Stimulated activated CD8-positive, alpha-beta memory T cell treated with anti-CD3 and anti-CD28 coated beads, Interleukin-15, amount 100 ng/mL, for 24 hours (primary cell): ENCODE data around the gene SP9.

Experiments
- DNase-seq: peaks from one replicate; pipeline ENCODE4 v3.0.0-alpha.2; 2020; ENCODE audit warnings: low read depth

The SP9 gene

DNA sequence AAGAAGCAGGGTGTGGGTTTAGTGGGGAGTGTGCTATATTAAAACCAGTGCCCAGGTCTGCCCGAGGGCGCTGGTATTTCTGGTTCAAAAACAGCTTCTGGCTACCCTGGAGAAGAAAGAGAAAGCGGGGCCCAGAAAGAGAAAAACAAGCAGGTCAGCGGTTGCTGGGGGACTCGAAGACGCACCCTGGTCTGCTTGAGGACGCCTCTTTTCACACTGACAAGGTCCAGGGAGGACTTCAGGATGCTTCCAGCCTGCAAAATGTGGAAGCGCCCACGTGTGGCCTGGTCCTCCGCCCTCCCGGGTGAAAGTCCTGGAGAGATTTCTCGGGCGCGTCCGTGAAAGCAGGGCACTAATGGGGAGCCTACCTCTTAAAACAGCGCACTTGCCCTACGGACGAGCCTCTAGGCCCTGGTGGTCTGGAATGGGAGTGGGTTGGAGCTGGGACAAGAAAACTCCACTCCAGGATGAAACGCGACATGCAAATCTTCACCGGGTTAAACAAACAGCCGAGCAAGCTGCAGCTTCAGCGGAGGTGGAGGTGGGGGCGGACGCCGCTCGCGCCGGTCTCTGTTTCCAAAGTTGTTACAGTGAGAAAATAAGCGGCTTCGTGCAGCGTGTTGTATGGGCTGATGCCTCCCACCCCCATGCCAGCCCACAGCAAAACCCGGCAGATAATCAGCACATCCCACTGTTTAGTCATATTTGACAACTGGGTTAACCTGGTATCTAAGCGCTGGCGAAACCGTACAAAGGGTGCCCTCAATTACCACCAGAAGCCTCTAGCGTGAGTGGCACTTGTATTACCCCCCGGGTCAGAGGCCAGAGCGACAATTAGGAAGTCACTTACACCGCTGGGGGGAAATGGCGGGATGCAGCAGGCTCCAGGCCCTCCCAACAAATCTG, 1.1 kb upstream of the SP9 start:
- DNase-seq, result no peak

DNA sequence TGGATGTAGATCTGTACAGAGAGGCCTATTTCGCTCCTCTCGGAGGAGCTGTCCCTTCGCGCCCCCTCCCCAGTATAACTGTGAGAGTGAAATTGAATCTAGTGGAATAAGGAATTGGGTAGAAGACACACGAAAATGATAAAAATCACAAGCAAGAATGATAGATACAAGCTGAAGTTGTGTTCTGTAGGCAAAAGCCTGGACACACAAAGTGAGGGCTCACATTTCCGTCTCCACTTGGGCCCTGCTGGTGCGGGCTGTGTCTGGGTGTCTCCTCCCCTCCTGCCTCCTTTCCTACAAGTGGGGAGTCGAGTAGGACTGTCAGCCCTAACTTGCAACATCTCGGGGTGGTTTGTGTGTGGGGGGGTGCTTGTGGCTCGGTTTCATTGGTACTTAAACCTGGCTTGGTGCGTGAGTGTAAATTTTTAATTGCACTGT, 457 bp upstream of the SP9 start:
- DNase-seq, result no peak

DNA sequence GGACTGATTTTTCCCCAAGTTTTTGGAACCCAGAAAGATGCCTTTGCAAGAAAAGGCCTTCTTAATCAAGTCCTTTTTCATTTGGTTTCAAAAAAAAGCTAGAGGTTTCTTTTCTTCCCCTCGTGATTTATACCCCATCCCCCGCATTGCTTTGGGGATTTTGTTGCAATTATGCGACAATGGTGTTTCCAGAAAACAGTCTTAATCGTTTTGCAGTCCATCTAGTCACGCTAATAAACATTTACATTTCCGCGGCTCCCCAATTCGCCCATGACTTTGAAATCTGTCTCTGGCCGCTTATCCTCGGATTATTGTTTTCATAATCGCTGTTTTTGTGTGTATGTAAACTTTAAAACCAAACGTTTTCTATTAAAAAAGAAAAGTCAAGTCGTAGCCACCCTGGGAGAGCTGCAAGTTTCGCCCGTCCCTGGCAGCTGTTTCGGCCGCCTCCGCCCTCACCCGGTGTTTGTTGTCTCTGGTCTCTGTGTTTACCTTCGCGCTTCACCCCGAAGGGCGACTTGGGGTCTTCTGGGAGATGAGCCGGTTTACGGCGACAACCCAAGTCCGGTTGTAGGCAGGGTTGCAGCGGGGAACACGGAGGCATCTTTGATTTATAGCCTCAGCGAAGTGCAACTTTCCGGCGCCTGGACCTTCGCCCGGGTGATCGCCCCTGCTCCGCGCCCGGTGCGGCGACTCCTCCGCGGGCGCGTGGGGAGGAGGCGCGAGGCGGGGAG, 667 bp downstream of the SP9 start:
- no peak for DNase-seq

DNA sequence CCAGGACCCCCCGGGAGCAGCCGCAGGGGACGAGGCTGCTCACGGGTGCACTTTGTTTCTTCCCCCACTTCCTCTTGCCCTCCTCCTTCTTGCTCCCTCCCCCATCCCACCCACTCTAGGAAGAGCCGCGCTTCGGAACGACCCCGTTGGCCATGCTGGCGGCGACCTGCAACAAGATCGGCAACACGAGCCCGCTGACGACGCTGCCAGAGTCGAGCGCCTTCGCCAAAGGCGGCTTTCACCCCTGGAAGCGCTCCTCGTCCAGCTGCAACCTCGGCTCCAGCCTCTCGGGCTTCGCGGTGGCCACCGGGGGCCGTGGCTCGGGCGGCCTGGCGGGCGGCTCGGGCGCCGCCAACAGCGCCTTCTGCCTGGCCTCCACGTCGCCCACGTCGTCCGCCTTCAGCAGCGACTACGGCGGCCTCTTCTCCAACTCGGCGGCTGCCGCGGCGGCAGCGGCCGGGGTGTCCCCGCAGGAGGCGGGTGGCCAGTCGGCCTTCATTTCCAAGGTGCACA, 1.3 kb downstream of the SP9 start:
- DNase-seq, result no peak

DNA sequence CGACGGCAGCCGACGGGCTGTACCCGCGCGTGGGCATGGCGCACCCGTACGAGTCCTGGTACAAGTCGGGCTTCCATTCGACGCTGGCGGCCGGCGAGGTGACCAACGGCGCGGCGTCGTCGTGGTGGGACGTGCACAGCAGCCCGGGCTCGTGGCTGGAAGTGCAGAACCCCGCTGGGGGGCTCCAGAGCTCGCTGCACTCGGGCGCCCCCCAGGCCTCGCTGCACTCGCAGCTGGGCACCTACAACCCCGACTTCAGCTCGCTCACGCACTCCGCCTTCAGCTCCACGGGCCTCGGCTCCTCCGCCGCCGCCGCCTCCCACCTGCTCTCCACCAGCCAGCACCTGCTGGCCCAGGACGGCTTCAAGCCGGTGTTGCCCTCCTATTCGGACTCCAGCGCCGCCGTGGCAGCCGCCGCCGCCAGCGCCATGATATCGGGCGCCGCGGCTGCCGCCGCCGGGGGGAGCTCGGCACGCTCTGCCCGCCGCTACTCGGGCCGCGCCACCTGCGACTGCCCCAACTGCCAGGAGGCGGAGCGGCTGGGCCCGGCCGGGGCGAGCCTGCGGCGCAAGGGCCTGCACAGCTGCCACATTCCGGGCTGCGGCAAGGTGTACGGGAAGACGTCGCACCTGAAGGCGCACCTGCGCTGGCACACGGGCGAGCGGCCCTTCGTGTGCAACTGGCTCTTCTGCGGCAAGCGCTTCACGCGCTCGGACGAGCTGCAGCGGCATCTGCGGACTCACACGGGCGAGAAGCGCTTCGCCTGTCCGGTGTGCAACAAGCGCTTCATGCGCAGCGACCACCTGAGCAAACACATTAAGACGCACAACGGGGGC, 2.0 kb downstream of the SP9 start:
- DNase-seq, result no peak

DNA sequence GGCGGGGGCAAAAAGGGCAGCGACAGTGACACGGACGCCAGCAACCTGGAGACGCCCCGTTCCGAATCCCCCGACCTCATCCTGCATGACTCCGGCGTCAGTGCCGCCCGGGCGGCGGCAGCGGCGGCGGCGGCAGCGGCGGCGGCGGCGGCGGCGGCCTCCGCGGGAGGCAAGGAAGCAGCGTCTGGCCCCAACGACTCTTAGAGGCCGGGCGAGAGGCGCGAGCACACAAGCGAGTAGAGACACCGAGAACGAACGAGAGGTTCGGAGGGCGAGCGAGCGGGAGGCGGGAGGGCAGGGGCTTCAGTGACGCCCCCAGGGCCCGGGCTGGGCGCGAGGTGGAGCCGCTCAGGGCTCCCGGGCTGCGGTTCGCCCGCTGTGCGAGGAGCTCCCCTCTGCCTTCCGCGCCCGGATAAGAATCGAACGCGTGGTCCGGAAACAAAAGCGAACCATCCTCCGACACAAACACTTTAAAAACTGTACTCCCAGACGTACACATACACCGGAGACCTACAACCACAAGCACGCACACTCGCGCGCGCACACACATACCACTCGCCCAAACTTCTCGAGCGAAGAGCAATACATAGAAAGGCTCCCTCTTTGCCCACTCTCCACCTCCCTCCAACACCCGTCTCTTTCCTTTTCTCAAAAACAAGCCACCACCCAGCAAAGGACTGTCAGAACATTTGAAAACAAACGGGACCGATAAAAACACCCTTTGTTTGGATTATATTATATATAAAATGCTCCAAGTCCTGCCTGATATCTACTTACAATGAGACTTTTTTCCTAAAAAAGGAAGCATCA, 2.8 kb downstream of the SP9 start:
- no peak for DNase-seq

DNA sequence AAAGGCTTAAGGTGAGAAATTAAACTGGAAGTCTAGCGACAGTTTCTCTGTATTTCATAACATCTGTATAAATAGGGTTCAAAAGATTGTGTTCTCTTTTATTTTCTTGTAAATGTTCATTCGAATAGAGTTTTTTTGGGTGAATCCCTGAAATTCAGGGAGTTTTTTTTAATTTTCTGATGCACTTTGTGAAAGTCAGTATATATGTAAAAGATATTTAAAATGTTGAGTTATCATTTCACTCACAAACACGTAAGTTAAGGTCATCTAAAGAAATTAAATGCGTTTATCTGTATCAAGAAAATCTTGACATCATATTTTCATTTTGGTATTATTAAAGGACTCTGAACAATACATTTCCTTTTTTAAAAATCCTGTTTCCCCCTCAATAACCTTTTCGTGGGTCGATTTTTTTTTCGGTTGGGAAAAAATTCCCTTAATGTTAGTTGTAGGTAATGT, 3.4 kb downstream of the SP9 start:
- no peak for DNase-seq

DNA sequence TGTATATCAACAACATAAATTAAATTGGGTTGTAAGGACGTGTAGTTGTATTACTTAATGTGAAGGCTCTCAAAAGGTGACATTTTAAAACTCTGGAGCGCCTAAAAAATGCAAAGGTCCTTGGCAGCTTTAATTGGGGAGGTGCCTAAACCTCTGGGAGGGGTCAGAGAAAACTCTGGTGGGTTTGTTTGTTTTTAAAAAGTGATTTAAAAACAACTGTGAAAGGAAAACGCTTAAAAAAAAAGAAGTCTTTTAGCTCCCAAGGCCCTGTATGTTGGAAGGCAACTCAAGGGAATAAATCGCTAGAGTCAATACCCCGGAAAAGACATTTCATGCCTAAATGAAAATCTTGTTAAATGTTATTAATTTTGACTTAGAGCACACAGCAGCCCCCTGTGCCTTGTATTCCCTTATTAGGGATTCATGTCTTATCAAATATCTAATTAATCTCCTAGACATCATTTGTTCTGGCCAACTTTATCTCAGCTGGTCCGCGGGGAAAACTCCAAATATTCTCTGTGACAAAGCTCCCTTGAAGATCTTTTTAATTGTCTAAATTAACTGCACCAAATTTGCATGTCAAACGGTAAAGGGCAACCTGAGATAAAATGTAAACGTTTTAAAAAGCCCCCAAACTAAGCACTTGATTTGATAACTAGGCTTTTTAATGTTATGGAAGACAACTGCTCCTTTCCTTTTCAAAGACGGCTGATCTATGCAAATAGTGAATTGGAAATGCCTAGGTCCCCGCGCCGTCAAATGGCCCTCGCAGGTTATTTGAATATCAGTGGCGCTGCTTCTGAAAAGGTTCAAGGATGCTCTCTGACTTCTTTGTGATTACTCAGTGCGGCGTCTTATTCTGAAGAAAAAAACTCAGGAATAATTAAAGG, 4.2 kb downstream of the SP9 start:
- no peak for DNase-seq

DNA sequence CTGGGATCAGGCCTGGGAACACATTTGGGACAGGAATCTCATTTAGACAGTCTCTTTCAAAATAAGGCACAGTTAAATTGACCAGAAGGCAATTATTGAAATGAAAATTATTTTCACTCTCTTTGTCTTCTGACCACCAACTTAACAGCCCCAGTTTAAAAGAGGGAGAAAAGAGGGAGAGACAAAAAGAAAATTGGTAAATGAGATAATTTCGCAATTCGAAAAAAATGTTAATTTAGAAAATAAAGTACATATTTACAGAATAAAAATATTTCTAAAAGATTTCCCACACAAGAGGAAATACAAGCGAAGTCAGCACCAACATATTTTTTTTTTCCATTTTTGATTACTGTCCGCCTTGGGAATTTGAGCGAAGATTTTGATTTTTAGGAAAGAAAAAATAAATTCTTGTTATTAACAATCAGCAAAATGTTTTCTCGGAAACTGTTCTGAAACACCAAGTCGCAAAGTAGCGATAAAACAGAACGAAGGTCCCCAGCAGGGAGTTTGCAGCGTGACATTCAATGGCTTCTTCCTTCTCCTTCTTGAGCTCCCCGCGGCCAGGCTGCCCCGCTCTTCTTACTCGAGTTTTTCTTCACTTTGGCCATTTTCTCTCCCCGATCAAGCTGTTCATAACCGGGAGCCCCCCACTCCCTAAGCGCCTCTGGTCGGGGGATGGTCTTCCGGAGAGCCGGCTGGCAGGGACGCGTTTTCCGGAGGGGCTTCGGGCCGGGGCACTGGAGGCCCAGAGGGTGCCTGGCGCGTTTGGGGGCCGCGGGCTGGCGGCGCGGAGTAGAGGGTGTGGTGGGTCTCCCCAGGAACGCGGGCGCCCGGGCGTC, 5.0 kb downstream of the SP9 start:
- DNase-seq, result no peak

- DNase-seq, result no peak
These were observed 5.9 kb downstream of the SP9 start for GRCh38 chr2:174340400-174341292.

- peak; percentile 88 for DNase-seq
These were observed 6.7 kb downstream of the SP9 start for GRCh38 chr2:174341293-174341994.

- DNase-seq, result no peak
These were observed 7.4 kb downstream of the SP9 start for GRCh38 chr2:174341995-174342685.

GRCh38 chr2:174342686-174343342, 8.1 kb downstream of the SP9 start:
- DNase-seq, result no peak

DNA sequence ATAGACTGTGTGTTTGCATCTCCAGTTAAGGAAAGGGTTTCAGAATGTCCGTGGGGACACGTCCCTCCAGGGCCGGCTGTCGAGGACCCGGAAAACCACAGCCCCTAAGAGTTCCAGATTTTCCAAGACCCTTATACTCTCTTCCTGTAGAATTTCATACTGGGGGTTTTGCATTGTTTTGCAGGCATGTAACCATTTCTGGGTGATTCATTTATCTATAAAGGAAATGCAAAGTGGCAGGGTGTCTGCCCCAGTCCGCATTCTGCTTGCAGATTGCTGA, 8.5 kb downstream of the SP9 start:
- DNase-seq, result no peak

DNA sequence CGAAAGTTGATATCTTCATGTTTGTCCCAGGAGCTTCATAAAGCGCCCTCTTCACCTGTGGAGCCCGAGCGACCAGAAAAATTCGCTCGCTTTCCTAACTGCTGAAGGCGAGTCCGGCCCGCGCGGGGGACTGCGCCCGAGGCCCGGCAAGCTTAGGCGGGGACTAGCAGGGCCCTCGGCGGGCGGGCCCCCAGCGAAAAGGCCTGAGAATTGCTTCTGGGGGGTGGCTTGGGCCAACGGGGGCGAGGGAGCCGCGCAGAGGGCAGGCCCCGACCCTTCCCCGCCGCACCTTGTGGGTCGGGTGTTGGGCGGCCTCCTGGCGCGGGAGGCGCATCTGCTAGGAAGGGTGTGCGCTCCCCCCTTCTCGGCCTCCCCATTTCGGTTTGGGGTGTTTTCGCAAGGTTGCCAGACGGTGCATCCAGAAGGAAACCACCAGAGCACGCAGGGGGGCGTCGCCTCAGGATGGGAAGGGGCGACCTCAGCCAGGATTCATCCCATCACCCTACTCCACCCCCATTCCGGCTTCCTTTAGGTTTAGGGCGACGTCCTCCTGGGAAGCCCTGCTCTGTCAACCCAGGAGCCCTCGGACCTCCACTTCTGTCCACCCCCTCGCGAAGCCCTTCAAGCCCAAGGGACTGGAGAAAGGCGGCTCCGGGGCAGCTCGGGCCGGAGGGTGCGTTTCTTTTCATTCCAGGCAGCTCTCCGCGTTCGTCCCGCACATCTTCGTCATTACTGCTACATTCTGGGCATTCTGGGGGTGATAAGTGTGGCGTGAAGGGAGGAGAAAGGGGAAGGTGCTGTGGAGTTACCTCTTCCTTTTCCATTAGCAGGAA, 9.1 kb downstream of the SP9 start:
- DNase-seq, result no peak
